ENCODE data around the gene NFKB1.

The NFKB1 gene

DNA sequence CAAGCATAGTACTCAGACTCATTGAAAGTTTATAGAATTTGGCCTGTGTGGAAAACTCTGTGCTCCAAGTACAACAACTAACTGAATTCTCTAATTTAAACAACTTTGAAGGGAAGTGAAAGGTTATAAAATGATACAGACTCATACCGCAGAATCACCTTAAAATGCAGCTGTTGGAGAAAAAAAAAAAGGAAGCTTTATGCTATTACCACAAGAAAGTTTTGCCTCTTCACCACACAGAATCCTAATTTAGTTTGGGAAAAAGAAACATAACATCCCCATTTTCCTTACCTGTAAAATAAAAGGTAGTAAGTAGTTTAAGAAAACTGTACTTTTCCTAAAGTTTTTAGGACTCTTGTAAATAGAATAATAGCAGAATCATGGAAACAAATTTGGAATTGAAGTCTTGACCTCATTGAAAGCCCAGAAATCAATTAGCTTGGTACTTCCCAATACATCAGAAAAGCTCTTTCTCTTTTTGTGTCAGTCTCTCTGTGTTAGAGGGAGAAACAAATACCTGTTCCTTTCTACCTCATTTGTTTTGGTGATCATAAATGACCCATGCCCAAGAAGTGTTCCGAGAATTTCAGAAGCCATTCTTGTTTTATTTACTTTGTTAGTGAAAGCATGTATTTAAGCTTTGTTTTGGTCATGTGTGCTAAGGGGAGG, 78.8 kb downstream of the NFKB1 start:
- no peaks in the 10 kb centered on the region for H3K4me1 ChIP-seq (ENCODE audit: low read depth, poor library complexity, severe bottlenecking)
- no peaks in the 10 kb centered on the region for H4K20me1 ChIP-seq (ENCODE audit: insufficient read depth)
- no peaks in the 10 kb centered on the region for H3K27me3 ChIP-seq (ENCODE audit: insufficient read depth, low read depth)
- H3K9ac ChIP-seq: no peak overlapping the region
- 0 out of 2 replicates have a peak, but pooled peaks cover 3% of the 10 kb centered on the region for H3K36me3 ChIP-seq (ENCODE audit: insufficient read depth)
- no peaks in the 10 kb centered on the region for H3K79me2 ChIP-seq (ENCODE audit: insufficient read depth, low read depth)
- no peak overlapping the region for H3K4me2 ChIP-seq
- H3K4me3 ChIP-seq (IDR thresholded peaks at IDR 0.05; ENCODE audit: insufficient read depth, low read depth, low read length): no peak overlapping the region
- TF ChIP-seq, protein P1, sequence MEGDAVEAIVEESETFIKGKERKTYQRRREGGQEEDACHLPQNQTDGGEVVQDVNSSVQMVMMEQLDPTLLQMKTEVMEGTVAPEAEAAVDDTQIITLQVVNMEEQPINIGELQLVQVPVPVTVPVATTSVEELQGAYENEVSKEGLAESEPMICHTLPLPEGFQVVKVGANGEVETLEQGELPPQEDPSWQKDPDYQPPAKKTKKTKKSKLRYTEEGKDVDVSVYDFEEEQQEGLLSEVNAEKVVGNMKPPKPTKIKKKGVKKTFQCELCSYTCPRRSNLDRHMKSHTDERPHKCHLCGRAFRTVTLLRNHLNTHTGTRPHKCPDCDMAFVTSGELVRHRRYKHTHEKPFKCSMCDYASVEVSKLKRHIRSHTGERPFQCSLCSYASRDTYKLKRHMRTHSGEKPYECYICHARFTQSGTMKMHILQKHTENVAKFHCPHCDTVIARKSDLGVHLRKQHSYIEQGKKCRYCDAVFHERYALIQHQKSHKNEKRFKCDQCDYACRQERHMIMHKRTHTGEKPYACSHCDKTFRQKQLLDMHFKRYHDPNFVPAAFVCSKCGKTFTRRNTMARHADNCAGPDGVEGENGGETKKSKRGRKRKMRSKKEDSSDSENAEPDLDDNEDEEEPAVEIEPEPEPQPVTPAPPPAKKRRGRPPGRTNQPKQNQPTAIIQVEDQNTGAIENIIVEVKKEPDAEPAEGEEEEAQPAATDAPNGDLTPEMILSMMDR (conservative IDR thresholded peaks at IDR 0.05; ENCODE audit: low read depth, low read length): no peak
- no peak overlapping the region for H2AFZ ChIP-seq (ENCODE audit: low read depth)
- no peak overlapping the region for H3K27ac ChIP-seq

DNA sequence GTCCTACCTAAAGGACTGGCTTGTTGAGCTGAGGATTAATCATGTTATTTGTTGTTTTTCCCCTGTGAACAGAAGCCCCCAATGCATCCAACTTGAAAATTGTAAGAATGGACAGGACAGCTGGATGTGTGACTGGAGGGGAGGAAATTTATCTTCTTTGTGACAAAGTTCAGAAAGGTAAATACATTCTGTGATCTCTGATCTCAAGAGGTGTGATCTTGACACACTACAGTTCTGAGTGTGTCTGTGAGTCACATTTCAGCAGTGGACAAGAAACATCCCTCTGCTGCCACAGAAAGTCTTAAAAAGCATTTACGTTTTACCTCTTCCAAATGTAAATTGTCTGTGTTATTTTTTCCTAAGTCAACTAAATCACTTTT, 79.3 kb downstream of the NFKB1 start:
- H3K36me3 ChIP-seq (ENCODE audit: insufficient read depth): 0 out of 2 replicates have a peak, but pooled peaks cover 3% of the 10 kb centered on the region
- no peak overlapping the region for H3K4me2 ChIP-seq
- H4K20me1 ChIP-seq (ENCODE audit: insufficient read depth): no peaks in the 10 kb centered on the region
- TF ChIP-seq, protein P1 (conservative IDR thresholded peaks at IDR 0.05; ENCODE audit: low read depth, low read length): no peak
- no peaks in the 10 kb centered on the region for H3K27me3 ChIP-seq (ENCODE audit: insufficient read depth, low read depth)
- H3K79me2 ChIP-seq (ENCODE audit: insufficient read depth, low read depth): no peaks in the 10 kb centered on the region
- H3K4me1 ChIP-seq (ENCODE audit: low read depth, poor library complexity, severe bottlenecking): no peaks in the 10 kb centered on the region
- no peak overlapping the region for H3K4me3 ChIP-seq (IDR thresholded peaks at IDR 0.05; ENCODE audit: insufficient read depth, low read depth, low read length)
- no peak overlapping the region for H3K9ac ChIP-seq
- no peak overlapping the region for H3K27ac ChIP-seq
- no peak overlapping the region for H2AFZ ChIP-seq (ENCODE audit: low read depth)

DNA sequence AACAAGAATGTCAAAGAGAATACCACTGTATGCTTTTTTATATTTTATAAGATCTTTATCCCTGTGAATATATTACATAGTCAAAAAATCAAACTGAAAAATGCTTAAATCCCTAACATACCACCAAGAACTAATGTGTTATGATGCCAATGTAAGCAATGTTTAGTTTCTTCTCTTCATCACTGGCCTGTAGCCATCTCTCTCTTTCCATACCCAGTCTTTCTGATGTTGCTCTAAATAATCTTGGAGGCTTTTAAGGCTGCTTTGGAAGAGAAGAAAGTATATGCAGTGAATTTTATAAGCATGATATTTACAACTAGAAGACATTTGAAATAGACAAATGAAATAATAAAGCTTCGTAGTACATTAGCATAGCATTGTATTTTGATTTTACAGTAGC, 82.9 kb downstream of the NFKB1 start:
- H3K4me3 ChIP-seq (IDR thresholded peaks at IDR 0.05; ENCODE audit: insufficient read depth, low read depth, low read length): no peak overlapping the region
- no peak overlapping the region for H3K4me2 ChIP-seq
- H2AFZ ChIP-seq (ENCODE audit: low read depth): no peak overlapping the region
- no peak overlapping the region for H3K27ac ChIP-seq
- H4K20me1 ChIP-seq (ENCODE audit: insufficient read depth): no peaks in the 10 kb centered on the region
- no peaks in the 10 kb centered on the region for H3K79me2 ChIP-seq (ENCODE audit: insufficient read depth, low read depth)
- no peaks in the 10 kb centered on the region for H3K27me3 ChIP-seq (ENCODE audit: insufficient read depth, low read depth)
- H3K36me3 ChIP-seq (ENCODE audit: insufficient read depth): no peaks in the 10 kb centered on the region
- no peaks in the 10 kb centered on the region for H3K4me1 ChIP-seq (ENCODE audit: low read depth, poor library complexity, severe bottlenecking)
- TF ChIP-seq, protein P1 (conservative IDR thresholded peaks at IDR 0.05; ENCODE audit: low read depth, low read length): no peak
- no peak overlapping the region for H3K9ac ChIP-seq

DNA sequence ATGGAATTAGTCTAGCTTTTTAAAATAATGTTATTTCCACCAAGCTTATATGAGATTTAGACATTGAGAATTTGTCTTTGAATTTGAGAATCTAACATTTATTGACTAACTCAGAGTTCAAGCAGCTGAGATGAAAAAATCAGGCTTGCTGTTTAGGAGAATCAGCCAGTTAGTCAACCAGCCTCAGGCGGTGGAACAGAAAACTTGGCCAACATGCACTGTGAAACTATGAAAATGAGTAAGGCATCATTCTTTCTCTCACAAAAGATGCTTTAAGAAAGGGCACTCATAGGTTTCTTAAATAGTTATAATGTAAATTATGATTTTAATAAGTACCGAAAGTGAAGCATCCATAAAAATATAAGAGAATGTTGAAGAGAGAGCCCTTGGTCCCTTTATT, 84.2 kb downstream of the NFKB1 start:
- H3K79me2 ChIP-seq (ENCODE audit: insufficient read depth, low read depth): no peaks in the 10 kb centered on the region
- H3K36me3 ChIP-seq (ENCODE audit: insufficient read depth): no peaks in the 10 kb centered on the region

More for the DNA sequence above, 84.2 kb downstream of the NFKB1 start:
- no peak overlapping the region for H2AFZ ChIP-seq (ENCODE audit: low read depth)
- H3K4me1 ChIP-seq (ENCODE audit: low read depth, poor library complexity, severe bottlenecking): no peaks in the 10 kb centered on the region
- no peaks in the 10 kb centered on the region for H3K27me3 ChIP-seq (ENCODE audit: insufficient read depth, low read depth)
- H3K4me2 ChIP-seq: no peak overlapping the region
- H3K9ac ChIP-seq: no peak overlapping the region
- no peak overlapping the region for H3K27ac ChIP-seq
- H4K20me1 ChIP-seq (ENCODE audit: insufficient read depth): no peaks in the 10 kb centered on the region
- TF ChIP-seq, protein P1 (conservative IDR thresholded peaks at IDR 0.05; ENCODE audit: low read depth, low read length): no peak
- no peak overlapping the region for H3K4me3 ChIP-seq (IDR thresholded peaks at IDR 0.05; ENCODE audit: insufficient read depth, low read depth, low read length)

Measured in KMS-11 (cell line).